Muscle of leg (tissue), 11 donors: ENCODE results near the gene ZNF700. TPM values are rescaled to one million over a fixed set of nuclear protein-coding genes. Genes with fewer than 3 reads are reported as not detected.
"Not testable (repeated sequence)": the region's sequence is repeated elsewhere in the genome, so short reads cannot be mapped to it uniquely, and the experiment has no call there.

Experiments used
- DNase-seq: peaks from one replicate; pipeline ENCODE4 v3.0.0; 2013
- H3K27ac ChIP-seq: one replicate; pipeline ENCODE4 v1.5.1; 2013; ENCODE audit warnings: mild to moderate bottlenecking, low read length, control low read depth
- H3K27me3 ChIP-seq: one replicate; pipeline ENCODE4 v1.6.1; 2013; ENCODE audit warnings: low read length; ENCODE audit not compliant: control insufficient read depth, insufficient read depth
- H3K36me3 ChIP-seq: one replicate; pipeline ENCODE4 v1.6.1; 2013; ENCODE audit warnings: low read length; ENCODE audit not compliant: control insufficient read depth, insufficient read depth
- H3K4me1 ChIP-seq: one replicate; pipeline ENCODE4 v1.6.1; 2013; ENCODE audit warnings: low read length; ENCODE audit not compliant: control insufficient read depth, insufficient read depth
- H3K4me3 ChIP-seq: one replicate; pipeline ENCODE4 v1.5.1; 2013; ENCODE audit warnings: low read length, control low read depth
- H3K9me3 ChIP-seq: replicated peaks from 2 replicates; pipeline ENCODE4 v1.6.1; 2013; ENCODE audit warnings: low read depth, low read length; ENCODE audit not compliant: control insufficient read depth
- WGBS: methylation state at CpG from one replicate; pipeline ENCODE4 v1.1.5; 2013; ENCODE audit warnings: missing lambda C conversion rate; ENCODE audit not compliant: insufficient coverage; 5-methylcytosine and 5-hydroxymethylcytosine counted together
- polyA plus RNA-seq, 8 donors: library from polyadenylated mRNA; unstranded; fragments of 120-200 nt; gene quantifications; one replicate each; pipeline versions ENCODE4 v1.2.1 to v1.2.3, GENCODE V29; 2013; ENCODE audit warnings: inconsistent platforms in 1 of 8, low replicate concordance in 1 of 8; ENCODE audit not compliant: insufficient read length in 8 of 8, insufficient read depth in 1 of 8
- total RNA-seq: library from RNA; stranded (reverse); fragments of 120-200 nt; gene quantifications from one replicate; pipeline ENCODE4 v1.2.4, GENCODE V29; 2013

Gene ZNF700
- total and polyA plus RNA-seq, 9 donors = 4.6 to 9.5 (median 7.1) TPM

GRCh38 chr19:11931513-11931912 is 6.6 kb downstream of the ZNF700 start:
- no peaks in the 10 kb centered on the region for H3K4me1 ChIP-seq
- DNase-seq = no peak
- H3K4me3 ChIP-seq = no peak overlapping the region
- H3K27me3 ChIP-seq = no peaks in the 10 kb centered on the region
- H3K27ac ChIP-seq = no peak overlapping the region
- no CpG with 5 or more reads among the region's 3 CpGs for WGBS
- H3K9me3 ChIP-seq = peaks cover 17% of the 10 kb centered on the region
- H3K36me3 ChIP-seq = peaks cover 2% of the 10 kb centered on the region

GRCh38 chr19:11935829-11936228 is 10.9 kb downstream of the ZNF700 start:
- H3K36me3 ChIP-seq, H3K4me3 ChIP-seq, DNase-seq, H3K27me3 ChIP-seq, H3K4me1 ChIP-seq, H3K27ac ChIP-seq: not testable (repeated sequence)
- WGBS = no CpG with 5 or more reads among the region's 3 CpGs
- H3K9me3 ChIP-seq = peaks cover 28% of the 10 kb centered on the region

- H3K4me3 ChIP-seq, H3K27me3 ChIP-seq, H3K4me1 ChIP-seq, DNase-seq, H3K36me3 ChIP-seq, H3K27ac ChIP-seq: not testable (repeated sequence)
- no CpG with 5 or more reads among the region's 3 CpGs for WGBS
- peaks cover 47% of the 10 kb centered on the region for H3K9me3 ChIP-seq
Measured at GRCh38 chr19:11938383-11938782, 13.5 kb downstream of the ZNF700 start.

GRCh38 chr19:11941361-11941887 is 16.5 kb downstream of the ZNF700 start:
- DNase-seq, H3K4me1 ChIP-seq, H3K27me3 ChIP-seq, H3K4me3 ChIP-seq, H3K27ac ChIP-seq: not testable (repeated sequence)
- WGBS = 98% methylated on average over 23 of the region's 29 CpGs
- peaks cover 60% of the 10 kb centered on the region for H3K9me3 ChIP-seq
- H3K36me3 ChIP-seq = peaks cover 13% of the 10 kb centered on the region

GRCh38 chr19:11942008-11942842 is 17.3 kb downstream of the ZNF700 start:
- no peaks in the 10 kb centered on the region for H3K4me1 ChIP-seq
- no peaks in the 10 kb centered on the region for H3K27me3 ChIP-seq
- no peak for DNase-seq
- no peak overlapping the region for H3K27ac ChIP-seq
- H3K36me3 ChIP-seq = peaks cover 21% of the 10 kb centered on the region
- H3K9me3 ChIP-seq = peaks cover 68% of the 10 kb centered on the region
- H3K4me3 ChIP-seq = no peak overlapping the region
- 95% methylated on average over 8 of the region's 10 CpGs for WGBS

GRCh38 chr19:11942843-11943108 is 17.9 kb downstream of the ZNF700 start:
- H3K9me3 ChIP-seq = peaks cover 71% of the 10 kb centered on the region
- no peak overlapping the region for H3K4me3 ChIP-seq
- DNase-seq = no peak
- no peaks in the 10 kb centered on the region for H3K27me3 ChIP-seq
- H3K4me1 ChIP-seq = no peaks in the 10 kb centered on the region
- peaks cover 25% of the 10 kb centered on the region for H3K36me3 ChIP-seq
- H3K27ac ChIP-seq = no peak overlapping the region

GRCh38 chr19:11944656-11945055 is 19.7 kb downstream of the ZNF700 start:
- H3K36me3 ChIP-seq = peaks cover 41% of the 10 kb centered on the region

GRCh38 chr19:11948646-11949045 is 23.7 kb downstream of the ZNF700 start:
- H3K27ac ChIP-seq = no peak overlapping the region
- peaks cover 84% of the 10 kb centered on the region for H3K9me3 ChIP-seq
- H3K27me3 ChIP-seq = no peaks in the 10 kb centered on the region
- peaks cover 50% of the 10 kb centered on the region for H3K36me3 ChIP-seq
- no peak for DNase-seq
- H3K4me3 ChIP-seq = no peak overlapping the region
- no peaks in the 10 kb centered on the region for H3K4me1 ChIP-seq
- no CpG with 5 or more reads among the region's 3 CpGs for WGBS

More at GRCh38 chr19:11944656-11945055, 19.7 kb downstream of the ZNF700 start:
- WGBS = 100% methylated on average over 2 of the region's 4 CpGs
- Histone ChIP-seq H3K4me3 (no peak overlapping the region), H3K27ac (no peak overlapping the region), H3K27me3 (no peaks in the 10 kb centered on the region), H3K9me3 (peaks cover 82% of the 10 kb centered on the region), H3K4me1 (no peaks in the 10 kb centered on the region)
- no peak for DNase-seq

GRCh38 chr19:11949201-11949600 is 24.3 kb downstream of the ZNF700 start:
- H3K27ac ChIP-seq = no peak overlapping the region
- no peaks in the 10 kb centered on the region for H3K4me1 ChIP-seq
- H3K36me3 ChIP-seq = peaks cover 50% of the 10 kb centered on the region
- WGBS = 94% methylated on average over 3 of the region's 4 CpGs
- no peaks in the 10 kb centered on the region for H3K27me3 ChIP-seq
- no peak for DNase-seq
- no peak overlapping the region for H3K4me3 ChIP-seq
- peaks cover 80% of the 10 kb centered on the region for H3K9me3 ChIP-seq

- not testable (repeated sequence) for H3K4me1 ChIP-seq, DNase-seq, H3K27ac ChIP-seq, H3K27me3 ChIP-seq, H3K4me3 ChIP-seq
- Histone ChIP-seq H3K9me3 (peaks cover 80% of the 10 kb centered on the region), H3K36me3 (peaks cover 50% of the 10 kb centered on the region)
- WGBS = 100% methylated on average over 1 of the region's 4 CpGs
Measured at GRCh38 chr19:11949614-11950080, 24.7 kb downstream of the ZNF700 start.
